Measurements from ENCODE around the gene BTBD9.

Gene BTBD9

DNA sequence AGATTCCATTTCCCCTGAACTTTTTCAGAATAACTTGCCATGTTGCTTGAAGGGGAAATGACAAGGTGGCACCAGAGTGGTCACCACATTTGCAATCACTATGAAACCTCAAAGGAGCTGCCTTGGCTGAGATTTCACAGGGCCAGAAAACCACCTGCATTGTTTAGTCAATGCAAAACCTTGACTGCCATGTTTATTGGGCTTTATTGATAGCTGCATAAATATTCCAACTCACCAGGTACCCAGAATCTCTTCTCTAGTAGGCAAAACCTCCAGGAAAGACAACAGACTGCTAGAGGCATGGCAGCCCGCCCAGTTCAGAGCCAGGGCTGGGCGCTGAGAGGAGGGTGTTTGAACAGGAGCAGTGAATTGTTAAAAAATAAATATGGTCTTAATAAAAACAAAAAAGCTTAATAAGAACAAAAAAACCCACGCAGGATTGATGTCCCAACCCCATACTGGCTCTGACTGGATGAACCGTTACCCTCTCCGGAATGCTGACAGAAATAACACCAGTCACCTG, 444.6 kb downstream of the BTBD9 start:
- H2AK5ac ChIP-seq (ENCODE audit: low read length): no peak overlapping the region
- no peak overlapping the region for H3K4me3 ChIP-seq (ENCODE audit: low read length)
- no peaks in the 10 kb centered on the region for H3K27me3 ChIP-seq (ENCODE audit: insufficient read depth, low read length, poor library complexity)
- peaks cover 17% of the 10 kb centered on the region for H3K4me1 ChIP-seq (ENCODE audit: control insufficient read depth, low read depth, low read length)
- H2BK120ac ChIP-seq (ENCODE audit: low read depth, low read length): no peak overlapping the region
- no peak overlapping the region for H4K8ac ChIP-seq (ENCODE audit: low read depth, low read length)
- no peak overlapping the region for H3K9ac ChIP-seq (ENCODE audit: low read length)
- DNase-seq: no peak
- whole genome bisulfite sequencing (ENCODE audit: extremely low coverage, insufficient coverage, low lambda C conversion rate): no CpG with 5 or more reads among the region's 5 CpGs
- H3K27ac ChIP-seq (ENCODE audit: low read depth, low read length): no peak overlapping the region
- no peaks in the 10 kb centered on the region for H3K79me2 ChIP-seq (ENCODE audit: control insufficient read depth, insufficient read depth, low read length)
- H3K18ac ChIP-seq (ENCODE audit: low read length): no peak overlapping the region
- no peak overlapping the region for H2BK5ac ChIP-seq (ENCODE audit: low read length)
- no peak overlapping the region for H4K5ac ChIP-seq (ENCODE audit: low read length)
- peak overlapping the region; percentile 46 for H3K4ac ChIP-seq (ENCODE audit: low read depth, low read length)
- no peaks in the 10 kb centered on the region for H3K79me1 ChIP-seq (ENCODE audit: low read length)
- H3K56ac ChIP-seq (ENCODE audit: low read length): no peak overlapping the region
- no peak overlapping the region for H2BK15ac ChIP-seq (replicated peaks; ENCODE audit: low read depth)
- H3K23ac ChIP-seq (ENCODE audit: low read length): no peak overlapping the region
- no peaks in the 10 kb centered on the region for H3K36me3 ChIP-seq (ENCODE audit: control insufficient read depth, insufficient read depth, low read length)
- no peak overlapping the region for H3K4me2 ChIP-seq (ENCODE audit: low read length)

- H4K5ac ChIP-seq (ENCODE audit: low read length): no peak overlapping the region
- no peak overlapping the region for H4K8ac ChIP-seq (ENCODE audit: low read depth, low read length)
- no CpG with 5 or more reads among the region's 7 CpGs for whole genome bisulfite sequencing (ENCODE audit: extremely low coverage, insufficient coverage, low lambda C conversion rate)
Observed at GRCh38 chr6:38194589-38194988, 445.1 kb downstream of the BTBD9 start.

DNA sequence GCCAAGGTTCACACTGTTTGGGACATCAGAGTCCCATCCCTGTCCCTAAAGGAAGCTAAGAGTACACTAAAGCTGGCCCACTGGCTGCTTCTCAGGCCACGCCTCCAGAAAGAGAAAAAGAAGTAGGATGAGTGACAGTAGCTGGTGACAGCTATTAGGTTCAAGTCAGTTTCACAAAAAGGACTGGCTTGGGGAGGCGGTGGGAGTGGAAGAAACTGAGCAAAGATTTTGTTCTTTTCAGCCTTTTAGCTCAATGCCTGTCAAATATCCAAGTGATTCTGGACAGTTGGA, 445.5 kb downstream of the BTBD9 start:
- Histone ChIP-seq H3K4me1 (ENCODE audit: control insufficient read depth, low read depth, low read length) (peaks cover 17% of the 10 kb centered on the region), H3K23ac (ENCODE audit: low read length) (no peak overlapping the region), H3K18ac (ENCODE audit: low read length) (no peak overlapping the region), H2BK5ac (ENCODE audit: low read length) (no peak overlapping the region), H3K79me1 (ENCODE audit: low read length) (no peaks in the 10 kb centered on the region), H4K5ac (ENCODE audit: low read length) (no peak overlapping the region), H3K4me3 (ENCODE audit: low read length) (no peak overlapping the region), H4K8ac (ENCODE audit: low read depth, low read length) (no peak overlapping the region), H3K27ac (ENCODE audit: low read depth, low read length) (no peak overlapping the region), H3K4ac (ENCODE audit: low read depth, low read length) (no peak overlapping the region), H3K27me3 (ENCODE audit: insufficient read depth, low read length, poor library complexity) (no peaks in the 10 kb centered on the region), H3K36me3 (ENCODE audit: control insufficient read depth, insufficient read depth, low read length) (no peaks in the 10 kb centered on the region), H3K56ac (ENCODE audit: low read length) (no peak overlapping the region), H2BK15ac (replicated peaks; ENCODE audit: low read depth) (no peak overlapping the region), H3K79me2 (ENCODE audit: control insufficient read depth, insufficient read depth, low read length) (no peaks in the 10 kb centered on the region), H2AK5ac (ENCODE audit: low read length) (no peak overlapping the region), H3K4me2 (ENCODE audit: low read length) (no peak overlapping the region), H2BK120ac (ENCODE audit: low read depth, low read length) (no peak overlapping the region), H3K9ac (ENCODE audit: low read length) (no peak overlapping the region)
- no peak for DNase-seq
- WGBS (ENCODE audit: extremely low coverage, insufficient coverage, low lambda C conversion rate): no CpG with 5 or more reads among the region's 2 CpGs

More at GRCh38 chr6:38194589-38194988, 445.1 kb downstream of the BTBD9 start:
- no peak for DNase-seq
- Histone ChIP-seq H2BK120ac (ENCODE audit: low read depth, low read length) (no peak overlapping the region), H3K4me2 (ENCODE audit: low read length) (no peak overlapping the region), H3K27me3 (ENCODE audit: insufficient read depth, low read length, poor library complexity) (no peaks in the 10 kb centered on the region), H3K36me3 (ENCODE audit: control insufficient read depth, insufficient read depth, low read length) (no peaks in the 10 kb centered on the region), H3K79me1 (ENCODE audit: low read length) (no peaks in the 10 kb centered on the region), H3K56ac (ENCODE audit: low read length) (no peak overlapping the region), H3K4me3 (ENCODE audit: low read length) (no peak overlapping the region), H2BK5ac (ENCODE audit: low read length) (no peak overlapping the region), H3K9ac (ENCODE audit: low read length) (no peak overlapping the region), H2AK5ac (ENCODE audit: low read length) (no peak overlapping the region), H3K18ac (ENCODE audit: low read length) (no peak overlapping the region), H2BK15ac (replicated peaks; ENCODE audit: low read depth) (no peak overlapping the region), H3K27ac (ENCODE audit: low read depth, low read length) (no peak overlapping the region), H3K4ac (ENCODE audit: low read depth, low read length) (no peak overlapping the region), H3K23ac (ENCODE audit: low read length) (no peak overlapping the region), H3K79me2 (ENCODE audit: control insufficient read depth, insufficient read depth, low read length) (no peaks in the 10 kb centered on the region), H3K4me1 (ENCODE audit: control insufficient read depth, low read depth, low read length) (peaks cover 17% of the 10 kb centered on the region)

DNA sequence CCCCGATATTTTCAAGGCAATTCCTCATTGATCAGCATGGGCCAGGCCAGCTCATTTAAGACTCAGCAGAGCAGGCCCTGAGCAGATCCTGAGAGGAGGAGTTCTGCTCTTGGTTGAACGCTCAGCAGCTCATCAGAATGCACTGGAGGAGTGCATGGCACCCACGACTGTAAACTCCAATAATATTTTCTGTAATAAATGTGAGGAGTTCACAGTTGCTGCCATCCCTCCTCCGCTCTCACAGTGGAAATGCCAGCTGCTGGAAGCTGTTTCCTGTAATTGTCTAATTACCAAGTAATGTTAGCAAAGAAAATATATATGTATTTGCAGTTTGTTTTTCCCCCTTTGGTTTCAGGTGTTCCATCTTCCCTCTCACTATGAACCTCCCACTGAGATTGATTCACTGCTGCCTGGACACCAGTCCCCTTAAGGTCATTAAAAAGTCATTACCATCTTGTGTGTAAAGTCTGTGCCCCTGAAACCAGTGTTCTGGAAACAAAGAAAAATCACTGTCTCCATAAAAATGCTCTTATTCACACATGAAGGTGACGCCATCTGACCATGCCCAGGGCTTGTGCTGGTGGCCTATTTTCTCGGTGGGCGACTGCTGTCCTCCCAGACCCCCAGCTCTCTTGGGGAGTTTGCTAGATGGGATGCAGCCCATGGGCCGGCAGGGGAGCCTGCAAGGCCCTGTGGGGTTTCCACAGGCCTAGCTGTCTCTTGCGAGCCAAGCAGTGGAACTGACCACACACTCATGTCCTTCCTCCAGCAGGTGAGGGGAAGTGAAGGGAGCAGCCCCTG, 446.0 kb downstream of the BTBD9 start:
- no peak for DNase-seq
- Histone ChIP-seq H3K56ac (ENCODE audit: low read length) (no peak overlapping the region), H2AK5ac (ENCODE audit: low read length) (no peak overlapping the region), H3K4ac (ENCODE audit: low read depth, low read length) (no peak overlapping the region), H4K5ac (ENCODE audit: low read length) (no peak overlapping the region), H3K27ac (ENCODE audit: low read depth, low read length) (no peak overlapping the region), H3K4me3 (ENCODE audit: low read length) (no peak overlapping the region), H3K27me3 (ENCODE audit: insufficient read depth, low read length, poor library complexity) (no peaks in the 10 kb centered on the region), H3K79me1 (ENCODE audit: low read length) (no peaks in the 10 kb centered on the region), H3K4me2 (ENCODE audit: low read length) (no peak overlapping the region), H2BK15ac (replicated peaks; ENCODE audit: low read depth) (no peak overlapping the region), H2BK120ac (ENCODE audit: low read depth, low read length) (no peak overlapping the region), H4K8ac (ENCODE audit: low read depth, low read length) (no peak overlapping the region), H3K79me2 (ENCODE audit: control insufficient read depth, insufficient read depth, low read length) (no peaks in the 10 kb centered on the region), H3K4me1 (ENCODE audit: control insufficient read depth, low read depth, low read length) (peaks cover 17% of the 10 kb centered on the region), H3K23ac (ENCODE audit: low read length) (no peak overlapping the region), H3K18ac (ENCODE audit: low read length) (peak overlapping the region; percentile 15), H2BK5ac (ENCODE audit: low read length) (no peak overlapping the region), H3K9ac (ENCODE audit: low read length) (no peak overlapping the region), H3K36me3 (ENCODE audit: control insufficient read depth, insufficient read depth, low read length) (no peaks in the 10 kb centered on the region)
- WGBS (ENCODE audit: extremely low coverage, insufficient coverage, low lambda C conversion rate): no CpG with 5 or more reads among the region's 9 CpGs

GRCh38 chr6:38193051-38193450, 446.7 kb downstream of the BTBD9 start:
- Histone ChIP-seq H3K79me1 (ENCODE audit: low read length) (no peaks in the 10 kb centered on the region), H3K18ac (ENCODE audit: low read length) (no peak overlapping the region), H3K27ac (ENCODE audit: low read depth, low read length) (no peak overlapping the region), H3K9ac (ENCODE audit: low read length) (no peak overlapping the region), H4K8ac (ENCODE audit: low read depth, low read length) (no peak overlapping the region), H3K4me2 (ENCODE audit: low read length) (no peak overlapping the region), H2BK15ac (replicated peaks; ENCODE audit: low read depth) (no peak overlapping the region), H2BK120ac (ENCODE audit: low read depth, low read length) (no peak overlapping the region), H3K56ac (ENCODE audit: low read length) (no peak overlapping the region), H4K5ac (ENCODE audit: low read length) (no peak overlapping the region), H2AK5ac (ENCODE audit: low read length) (peak overlapping the region; percentile 37), H3K79me2 (ENCODE audit: control insufficient read depth, insufficient read depth, low read length) (no peaks in the 10 kb centered on the region), H3K27me3 (ENCODE audit: insufficient read depth, low read length, poor library complexity) (no peaks in the 10 kb centered on the region), H3K23ac (ENCODE audit: low read length) (no peak overlapping the region), H3K4me1 (ENCODE audit: control insufficient read depth, low read depth, low read length) (peaks cover 17% of the 10 kb centered on the region), H3K4me3 (ENCODE audit: low read length) (no peak overlapping the region), H2BK5ac (ENCODE audit: low read length) (no peak overlapping the region), H3K4ac (ENCODE audit: low read depth, low read length) (no peak overlapping the region), H3K36me3 (ENCODE audit: control insufficient read depth, insufficient read depth, low read length) (no peaks in the 10 kb centered on the region)
- peak; percentile 23 for DNase-seq
- WGBS (ENCODE audit: extremely low coverage, insufficient coverage, low lambda C conversion rate): no CpG with 5 or more reads among the region's 7 CpGs

GRCh38 chr6:38192487-38192886, 447.2 kb downstream of the BTBD9 start:
- H4K5ac ChIP-seq (ENCODE audit: low read length): no peak overlapping the region
- no peak overlapping the region for H3K9ac ChIP-seq (ENCODE audit: low read length)
- H3K4me1 ChIP-seq (ENCODE audit: control insufficient read depth, low read depth, low read length): peaks cover 17% of the 10 kb centered on the region
- H2BK120ac ChIP-seq (ENCODE audit: low read depth, low read length): no peak overlapping the region
- no CpG with 5 or more reads among the region's 5 CpGs for WGBS (ENCODE audit: extremely low coverage, insufficient coverage, low lambda C conversion rate)
- no peak overlapping the region for H3K23ac ChIP-seq (ENCODE audit: low read length)
- H2AK5ac ChIP-seq (ENCODE audit: low read length): peak overlapping the region; percentile 72
- H3K4ac ChIP-seq (ENCODE audit: low read depth, low read length): peak overlapping the region; percentile 5
- no peaks in the 10 kb centered on the region for H3K79me2 ChIP-seq (ENCODE audit: control insufficient read depth, insufficient read depth, low read length)
- no peak overlapping the region for H4K8ac ChIP-seq (ENCODE audit: low read depth, low read length)
- H2BK5ac ChIP-seq (ENCODE audit: low read length): peak overlapping the region; percentile 79
- no peak overlapping the region for H2BK15ac ChIP-seq (replicated peaks; ENCODE audit: low read depth)
- H3K27ac ChIP-seq (ENCODE audit: low read depth, low read length): peak overlapping the region; percentile 34
- no peaks in the 10 kb centered on the region for H3K36me3 ChIP-seq (ENCODE audit: control insufficient read depth, insufficient read depth, low read length)
- H3K18ac ChIP-seq (ENCODE audit: low read length): no peak overlapping the region
- H3K56ac ChIP-seq (ENCODE audit: low read length): peak overlapping the region; percentile 77
- no peaks in the 10 kb centered on the region for H3K27me3 ChIP-seq (ENCODE audit: insufficient read depth, low read length, poor library complexity)
- no peak overlapping the region for H3K4me3 ChIP-seq (ENCODE audit: low read length)
- no peaks in the 10 kb centered on the region for H3K79me1 ChIP-seq (ENCODE audit: low read length)
- DNase-seq: peak; percentile 73
- H3K4me2 ChIP-seq (ENCODE audit: low read length): no peak overlapping the region
